DND-41 (cell line): Measurements from ENCODE around the gene CLEC9A.

ENCODE experiments used
- ATAC-seq: fragments of 200-7000 bp; cut with Tn5 transposase; 3 replicates; pipeline ENCODE4 v1.9.1; 2021; ENCODE audit warnings: low read depth; ENCODE audit not compliant: insufficient read depth
- DNase-seq: peaks from one replicate; pipeline ENCODE4 v3.0.0-alpha.2; 2020
- H2AFZ ChIP-seq: 2 replicates; pipeline ENCODE4 v1.6.0; 2012; ENCODE audit warnings: low read depth, low read length
- H3K27ac ChIP-seq: 2 replicates; pipeline ENCODE4 v1.5.1; 2012; ENCODE audit warnings: low read length, inconsistent platforms
- H3K27me3 ChIP-seq: fragments of 200-600 bp; sonication (generic); 2 replicates; pipeline ENCODE4 v1.6.0; 2012; ENCODE audit warnings: low read length, mild to moderate bottlenecking, inconsistent platforms; ENCODE audit not compliant: insufficient read depth, poor library complexity
- H3K36me3 ChIP-seq: 2 replicates; pipeline ENCODE4 v1.5.1; 2012; ENCODE audit warnings: low read length, inconsistent platforms; ENCODE audit not compliant: insufficient read depth
- H3K4me1 ChIP-seq: 2 replicates; pipeline ENCODE4 v1.5.1; 2012; ENCODE audit warnings: mild to moderate bottlenecking, low read length; ENCODE audit not compliant: insufficient read depth
- H3K4me2 ChIP-seq: 2 replicates; pipeline ENCODE4 v1.6.0; 2012; ENCODE audit warnings: mild to moderate bottlenecking, moderate library complexity, low read length, inconsistent platforms; ENCODE audit not compliant: insufficient read depth
- H3K4me3 ChIP-seq, 2 experiments: fragments of 200-600 bp in 1 of 2; shearing (Covaris generic) in 1 of 2; 2 replicates each; pipeline ENCODE4 v1.5.1; 2012 to 2016; ENCODE audit warnings: inconsistent platforms in 2 of 2, low read length in 2 of 2, mild to moderate bottlenecking in 2 of 2, low read depth in 1 of 2, moderate library complexity in 1 of 2
- H3K79me2 ChIP-seq: 2 replicates; pipeline ENCODE4 v1.6.0; 2012; ENCODE audit warnings: low read length, inconsistent platforms; ENCODE audit not compliant: insufficient read depth
- H3K9ac ChIP-seq: 2 replicates; pipeline ENCODE4 v1.6.0; 2012; ENCODE audit warnings: low read depth, mild to moderate bottlenecking, inconsistent platforms, low read length, moderate library complexity
- H3K9me3 ChIP-seq: 2 replicates; pipeline ENCODE4 v1.5.1; 2012; ENCODE audit warnings: low read length, moderate library complexity, mild to moderate bottlenecking, inconsistent platforms; ENCODE audit not compliant: insufficient read depth, severe bottlenecking
- H4K20me1 ChIP-seq: 2 replicates; pipeline ENCODE4 v1.6.0; 2012; ENCODE audit warnings: low read length; ENCODE audit not compliant: insufficient read depth
- EZH2 ChIP-seq: IDR thresholded peaks from 3 replicates; pipeline ENCODE4 v1.6.1; 2012; ENCODE audit warnings: borderline replicate concordance, low read depth, mild to moderate bottlenecking, moderate library complexity, low read length, inconsistent platforms; ENCODE audit not compliant: severe bottlenecking
- TF ChIP-seq, protein P1 (sequence below): IDR thresholded peaks from 2 replicates; pipeline ENCODE4 v1.5.1; 2012; ENCODE audit warnings: borderline replicate concordance, low read length, moderate library complexity, mild to moderate bottlenecking; ENCODE audit not compliant: poor library complexity, severe bottlenecking; ENCODE audit errors: extremely low read depth

Gene CLEC9A

DNA sequence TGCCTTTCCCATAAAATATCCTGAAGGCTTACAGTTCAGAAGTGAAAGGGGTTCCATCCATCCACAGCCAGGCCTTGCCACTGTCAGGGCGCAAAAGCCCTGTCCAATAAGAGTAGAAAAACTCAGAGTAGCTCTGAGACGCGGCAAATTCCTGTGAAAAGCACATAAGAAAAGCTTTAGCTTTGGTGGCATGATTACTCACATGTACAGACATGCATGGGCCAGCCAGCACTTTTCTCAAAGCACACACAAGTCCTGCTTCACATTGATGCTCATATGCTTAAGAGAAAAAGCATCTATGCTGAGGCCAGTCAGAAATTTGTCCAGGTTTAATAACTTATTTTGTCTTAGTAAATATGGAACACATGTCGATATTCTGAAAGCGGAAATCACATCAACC, 42.8 kb downstream of the CLEC9A start:
- Histone ChIP-seq H3K4me3 (no peak overlapping the region), H3K27me3 (peaks cover 19% of the 10 kb centered on the region), H3K27ac (no peak overlapping the region), H3K9me3 (no peaks in the 10 kb centered on the region), H3K36me3 (no peaks in the 10 kb centered on the region), H3K4me1 (no peaks in the 10 kb centered on the region), H3K79me2 (no peaks in the 10 kb centered on the region), H3K9ac (no peak overlapping the region), H3K4me2 (no peak overlapping the region), H4K20me1 (no peaks in the 10 kb centered on the region), H2AFZ (no peak overlapping the region)
- TF ChIP-seq EZH2 = no peak
- TF ChIP-seq, protein P1, sequence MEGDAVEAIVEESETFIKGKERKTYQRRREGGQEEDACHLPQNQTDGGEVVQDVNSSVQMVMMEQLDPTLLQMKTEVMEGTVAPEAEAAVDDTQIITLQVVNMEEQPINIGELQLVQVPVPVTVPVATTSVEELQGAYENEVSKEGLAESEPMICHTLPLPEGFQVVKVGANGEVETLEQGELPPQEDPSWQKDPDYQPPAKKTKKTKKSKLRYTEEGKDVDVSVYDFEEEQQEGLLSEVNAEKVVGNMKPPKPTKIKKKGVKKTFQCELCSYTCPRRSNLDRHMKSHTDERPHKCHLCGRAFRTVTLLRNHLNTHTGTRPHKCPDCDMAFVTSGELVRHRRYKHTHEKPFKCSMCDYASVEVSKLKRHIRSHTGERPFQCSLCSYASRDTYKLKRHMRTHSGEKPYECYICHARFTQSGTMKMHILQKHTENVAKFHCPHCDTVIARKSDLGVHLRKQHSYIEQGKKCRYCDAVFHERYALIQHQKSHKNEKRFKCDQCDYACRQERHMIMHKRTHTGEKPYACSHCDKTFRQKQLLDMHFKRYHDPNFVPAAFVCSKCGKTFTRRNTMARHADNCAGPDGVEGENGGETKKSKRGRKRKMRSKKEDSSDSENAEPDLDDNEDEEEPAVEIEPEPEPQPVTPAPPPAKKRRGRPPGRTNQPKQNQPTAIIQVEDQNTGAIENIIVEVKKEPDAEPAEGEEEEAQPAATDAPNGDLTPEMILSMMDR = no peak
- ATAC-seq (no peak), DNase-seq (no peak)

DNA sequence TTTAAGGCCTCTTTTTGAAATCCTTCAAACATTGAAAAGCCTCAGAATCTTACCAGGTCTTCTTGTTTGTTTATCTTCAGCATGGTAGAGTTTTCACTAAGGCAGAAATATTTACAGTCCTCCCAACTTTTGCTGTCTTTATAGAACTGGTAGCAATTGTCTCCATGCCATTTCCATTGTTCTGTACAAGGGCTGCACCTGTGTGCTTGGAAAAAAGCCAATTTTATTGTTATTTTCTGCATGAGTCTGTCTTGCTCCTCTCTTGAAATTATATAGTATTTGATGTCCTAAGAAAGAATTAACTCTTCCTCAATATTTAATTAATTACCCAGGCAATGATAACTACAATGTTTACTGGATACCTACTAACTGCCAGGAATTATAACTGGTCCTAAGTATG, 45.0 kb downstream of the CLEC9A start:
- H2AFZ ChIP-seq = no peak overlapping the region
- H3K9me3 ChIP-seq = no peaks in the 10 kb centered on the region
- no peak for TF ChIP-seq EZH2
- TF ChIP-seq, protein P1 = no peak
- H3K27me3 ChIP-seq = peaks cover 21% of the 10 kb centered on the region
- H3K27ac ChIP-seq = no peak overlapping the region
- no peaks in the 10 kb centered on the region for H3K36me3 ChIP-seq
- H4K20me1 ChIP-seq = no peaks in the 10 kb centered on the region
- DNase-seq (no peak), ATAC-seq (no peak)
- H3K79me2 ChIP-seq = no peaks in the 10 kb centered on the region
- H3K4me1 ChIP-seq = no peaks in the 10 kb centered on the region
- no peak overlapping the region for H3K4me3 ChIP-seq
- H3K4me2 ChIP-seq = no peak overlapping the region
- H3K9ac ChIP-seq = no peak overlapping the region

DNA sequence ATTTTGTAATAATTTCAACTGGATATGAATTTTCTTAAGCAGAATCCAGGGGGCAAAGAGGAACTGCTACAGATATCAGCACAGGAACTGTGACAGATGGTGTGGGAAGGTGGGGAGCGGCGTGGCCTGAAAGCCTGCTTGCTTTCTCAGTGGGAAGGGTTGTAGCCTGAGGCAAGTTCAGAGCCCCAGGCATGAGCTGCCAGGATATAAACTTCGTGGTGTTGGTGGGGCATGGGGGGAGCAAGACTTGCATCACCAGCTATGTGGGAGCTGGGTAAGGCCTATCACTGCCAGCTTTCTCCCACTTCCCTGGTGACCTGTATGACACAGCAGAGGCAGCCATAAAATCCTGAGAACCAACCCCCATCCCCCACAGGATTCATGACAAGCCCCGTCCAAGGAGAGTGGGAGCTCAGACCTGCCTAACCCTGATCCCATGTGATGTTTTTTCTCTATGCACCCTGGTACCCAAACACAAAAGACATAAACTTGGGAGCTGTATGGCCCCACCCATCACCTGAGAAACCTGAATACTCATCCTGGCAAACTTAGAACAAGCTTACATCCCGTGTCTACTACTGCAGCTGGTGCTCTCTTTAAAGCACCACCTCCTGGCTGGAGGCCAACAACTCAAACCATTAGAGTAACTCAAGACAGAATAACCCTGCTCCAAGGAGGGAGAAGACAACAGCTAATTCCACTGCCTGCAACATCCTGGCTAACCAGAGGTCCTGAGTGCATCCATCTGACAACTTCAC, 51.8 kb downstream of the CLEC9A start:
- no peak overlapping the region for H3K4me3 ChIP-seq
- no peaks in the 10 kb centered on the region for H3K4me1 ChIP-seq
- no peak for TF ChIP-seq EZH2
- TF ChIP-seq, protein P1 = no peak
- DNase-seq (no peak), ATAC-seq (no peak)
- no peaks in the 10 kb centered on the region for H3K36me3 ChIP-seq
- H3K27me3 ChIP-seq = peaks cover 12% of the 10 kb centered on the region
- H3K9ac ChIP-seq = no peak overlapping the region
- H3K79me2 ChIP-seq = no peaks in the 10 kb centered on the region
- no peak overlapping the region for H3K27ac ChIP-seq
- H2AFZ ChIP-seq = no peak overlapping the region
- peaks cover 3% of the 10 kb centered on the region for H3K9me3 ChIP-seq
- no peak overlapping the region for H3K4me2 ChIP-seq
- no peaks in the 10 kb centered on the region for H4K20me1 ChIP-seq
